MM.1S (cell line): Measurements from ENCODE around the gene C2CD2L.
A peak's percentile ranks its signal among the peaks of the same experiment; 100 is the strongest.

Experiments
- DNase-seq: peaks from one replicate; pipeline ENCODE4 v3.0.0-alpha.2; 2015
- H2AFZ ChIP-seq: fragments of 300-600 bp; sonication (generic); 2 replicates; pipeline ENCODE4 v1.6.0; 2016; ENCODE audit warnings: antibody characterized with exemption, low read length
- H3F3A ChIP-seq: fragments of 300-600 bp; sonication (generic); 2 replicates; pipeline ENCODE4 v1.6.1; 2016; ENCODE audit warnings: mild to moderate bottlenecking, antibody characterized with exemption, low read length, moderate library complexity, mixed read lengths; ENCODE audit not compliant: insufficient read depth
- H3K27ac ChIP-seq: fragments of 300-600 bp; sonication (generic); 2 replicates; pipeline ENCODE4 v1.5.1; 2016; ENCODE audit warnings: mild to moderate bottlenecking, low read length
- H3K27me3 ChIP-seq: fragments of 300-600 bp; sonication (generic); replicated peaks from 2 replicates; pipeline ENCODE4 v1.6.0; 2016; ENCODE audit warnings: low read length; ENCODE audit not compliant: insufficient read depth
- H3K36me3 ChIP-seq: fragments of 300-600 bp; sonication (generic); replicated peaks from 2 replicates; pipeline ENCODE4 v1.6.1; 2016; ENCODE audit warnings: mild to moderate bottlenecking, low read length, mixed read lengths; ENCODE audit not compliant: insufficient read depth
- H3K4me1 ChIP-seq: fragments of 300-600 bp; sonication (generic); 2 replicates; pipeline ENCODE4 v1.6.1; 2016; ENCODE audit warnings: low read length, mixed read lengths
- H3K4me2 ChIP-seq: fragments of 300-600 bp; sonication (generic); 2 replicates; pipeline ENCODE4 v1.6.0; 2016; ENCODE audit warnings: low read depth, low read length
- H3K4me3 ChIP-seq: fragments of 300-600 bp; sonication (generic); 2 replicates; pipeline ENCODE4 v1.5.1; 2016; ENCODE audit warnings: low read length, mixed read lengths
- H3K79me2 ChIP-seq: fragments of 300-600 bp; sonication (generic); 2 replicates; pipeline ENCODE4 v1.6.1; 2016; ENCODE audit warnings: mixed run types, low read length, mixed read lengths
- H3K9ac ChIP-seq: fragments of 300-600 bp; sonication (generic); 2 replicates; pipeline ENCODE4 v1.6.1; 2016; ENCODE audit warnings: low read length, mixed read lengths
- H3K9me2 ChIP-seq: fragments of 300-600 bp; sonication (generic); replicated peaks from 2 replicates; pipeline ENCODE4 v1.6.1; 2016; ENCODE audit warnings: mild to moderate bottlenecking, low read length, mixed read lengths; ENCODE audit not compliant: insufficient read depth
- H3K9me3 ChIP-seq: fragments of 300-600 bp; sonication (generic); replicated peaks from 2 replicates; pipeline ENCODE4 v1.6.1; 2016; ENCODE audit warnings: mild to moderate bottlenecking, low read length, mixed read lengths; ENCODE audit not compliant: insufficient read depth
- H4K20me1 ChIP-seq: fragments of 300-600 bp; sonication (generic); 2 replicates; pipeline ENCODE4 v1.6.1; 2016; ENCODE audit warnings: mild to moderate bottlenecking, low read length, moderate library complexity, mixed read lengths; ENCODE audit not compliant: insufficient read depth
- EZH2 ChIP-seq: fragments of 300-600 bp; sonication (generic); optimal IDR thresholded peaks from 2 replicates; pipeline ENCODE3; 2017; ENCODE audit warnings: low read depth, mild to moderate bottlenecking, antibody characterized with exemption, low read length, mixed read lengths
- EZH2phosphoT487 ChIP-seq: fragments of 300-600 bp; sonication (generic); IDR thresholded peaks from 2 replicates; pipeline ENCODE4 v1.6.1; 2018; ENCODE audit warnings: antibody characterized with exemption, low read length
- TF ChIP-seq, protein P1 (sequence below): fragments of 300-600 bp; sonication (generic); IDR thresholded peaks from 2 replicates; pipeline ENCODE4 v1.5.1; 2016; ENCODE audit warnings: antibody characterized with exemption, low read length, mixed read lengths

Gene C2CD2L

DNA sequence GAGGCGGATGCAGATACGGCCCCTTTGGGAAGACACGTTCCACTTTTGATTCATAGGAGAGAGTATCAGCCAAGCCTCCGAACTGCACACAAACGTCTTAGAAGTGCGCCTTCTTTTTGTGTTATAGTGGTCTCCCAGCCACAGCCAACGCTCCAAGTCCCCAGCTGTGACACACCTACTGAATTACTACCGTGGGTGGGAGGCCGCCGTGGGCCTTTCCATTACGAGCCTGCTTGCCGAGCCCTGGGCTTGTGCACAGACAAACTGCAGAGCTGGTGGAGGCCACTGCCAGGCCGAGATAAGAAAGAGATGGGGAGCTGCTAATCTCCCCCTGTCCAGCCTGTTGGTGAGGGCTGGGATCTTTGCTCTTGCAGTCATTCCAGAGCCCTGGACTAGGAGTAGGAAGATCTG, 21.7 kb upstream of the C2CD2L start:
- Histone ChIP-seq H3K4me1 (peaks cover 20% of the 10 kb centered on the region), H3K36me3 (no peaks in the 10 kb centered on the region), H4K20me1 (no peaks in the 10 kb centered on the region), H3K79me2 (peaks cover 27% of the 10 kb centered on the region), H3K9ac (peak overlapping the region; percentile 96), H3K27ac (peak overlapping the region; percentile 86; the same call in 1 of the 2 replicates), H3K4me3 (peak overlapping the region; percentile 87), H3K4me2 (peak overlapping the region; percentile 96), H3K9me3 (no peaks in the 10 kb centered on the region), H3F3A (0 out of 2 replicates have a peak, but pooled peaks cover 6% of the 10 kb centered on the region), H3K9me2 (no peaks in the 10 kb centered on the region), H2AFZ (peak overlapping the region; percentile 72), H3K27me3 (no peaks in the 10 kb centered on the region)
- TF ChIP-seq EZH2 (no peak), EZH2phosphoT487 (no peak)
- TF ChIP-seq, protein P1, sequence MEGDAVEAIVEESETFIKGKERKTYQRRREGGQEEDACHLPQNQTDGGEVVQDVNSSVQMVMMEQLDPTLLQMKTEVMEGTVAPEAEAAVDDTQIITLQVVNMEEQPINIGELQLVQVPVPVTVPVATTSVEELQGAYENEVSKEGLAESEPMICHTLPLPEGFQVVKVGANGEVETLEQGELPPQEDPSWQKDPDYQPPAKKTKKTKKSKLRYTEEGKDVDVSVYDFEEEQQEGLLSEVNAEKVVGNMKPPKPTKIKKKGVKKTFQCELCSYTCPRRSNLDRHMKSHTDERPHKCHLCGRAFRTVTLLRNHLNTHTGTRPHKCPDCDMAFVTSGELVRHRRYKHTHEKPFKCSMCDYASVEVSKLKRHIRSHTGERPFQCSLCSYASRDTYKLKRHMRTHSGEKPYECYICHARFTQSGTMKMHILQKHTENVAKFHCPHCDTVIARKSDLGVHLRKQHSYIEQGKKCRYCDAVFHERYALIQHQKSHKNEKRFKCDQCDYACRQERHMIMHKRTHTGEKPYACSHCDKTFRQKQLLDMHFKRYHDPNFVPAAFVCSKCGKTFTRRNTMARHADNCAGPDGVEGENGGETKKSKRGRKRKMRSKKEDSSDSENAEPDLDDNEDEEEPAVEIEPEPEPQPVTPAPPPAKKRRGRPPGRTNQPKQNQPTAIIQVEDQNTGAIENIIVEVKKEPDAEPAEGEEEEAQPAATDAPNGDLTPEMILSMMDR, result no peak
- no peak for DNase-seq

DNA sequence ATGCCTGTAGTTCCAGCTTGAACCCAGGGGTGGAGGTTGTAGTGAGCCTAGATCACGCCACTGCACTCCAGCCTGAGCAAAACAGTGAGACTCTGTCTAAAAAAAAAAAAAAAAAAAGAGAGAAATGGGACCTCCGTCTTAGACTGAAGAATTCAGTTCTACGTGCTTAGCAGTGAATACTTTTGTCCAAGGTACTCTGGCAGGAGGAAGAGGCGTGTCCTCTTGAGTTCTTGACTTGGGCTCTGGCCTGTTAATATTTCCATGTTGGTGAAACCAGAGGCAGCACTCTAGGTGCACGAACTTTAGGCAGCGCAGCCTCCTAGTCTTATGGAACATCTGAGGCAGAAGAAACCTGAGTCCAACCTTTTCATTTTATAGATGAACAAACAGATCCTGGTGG, 20.0 kb upstream of the C2CD2L start:
- H3F3A ChIP-seq, result peaks cover 17% of the 10 kb centered on the region
- TF ChIP-seq EZH2 (no peak), EZH2phosphoT487 (no peak)
- TF ChIP-seq, protein P1, result no peak
- no peak overlapping the region for H3K4me2 ChIP-seq
- no peaks in the 10 kb centered on the region for H3K9me2 ChIP-seq
- no peaks in the 10 kb centered on the region for H4K20me1 ChIP-seq
- H3K4me3 ChIP-seq, result no peak overlapping the region
- peaks cover 27% of the 10 kb centered on the region for H3K79me2 ChIP-seq
- DNase-seq, result no peak
- no peaks in the 10 kb centered on the region for H3K27me3 ChIP-seq
- H3K9me3 ChIP-seq, result no peaks in the 10 kb centered on the region
- H3K9ac ChIP-seq, result no peak overlapping the region
- H2AFZ ChIP-seq, result no peak overlapping the region
- no peak overlapping the region for H3K27ac ChIP-seq
- no peaks in the 10 kb centered on the region for H3K36me3 ChIP-seq
- H3K4me1 ChIP-seq, result peaks cover 20% of the 10 kb centered on the region

DNA sequence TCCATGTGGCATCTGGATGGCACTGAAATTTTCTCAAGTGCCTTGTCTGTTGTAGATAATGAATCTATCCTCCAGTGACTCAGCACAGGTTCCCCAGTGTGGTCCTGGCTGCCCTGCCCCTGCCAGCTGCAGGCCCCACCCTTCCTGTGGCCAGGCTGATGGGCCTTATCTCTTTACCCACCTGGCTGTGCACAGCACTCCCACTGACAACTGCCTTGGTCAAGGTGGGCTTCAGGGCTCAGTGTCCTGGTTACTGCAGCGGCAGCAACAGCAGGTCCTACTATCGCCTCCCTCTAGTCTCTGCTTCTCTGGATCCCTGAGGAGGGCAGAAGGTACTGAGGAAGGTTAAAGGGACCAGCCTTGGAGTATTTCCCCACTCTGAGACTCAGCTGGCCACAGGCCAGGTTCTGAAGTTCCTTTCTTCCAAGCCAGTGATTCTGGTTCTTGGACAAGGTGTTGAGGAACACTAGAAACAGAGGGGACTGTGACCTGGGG, 19.4 kb upstream of the C2CD2L start:
- no peak overlapping the region for H3K27ac ChIP-seq
- no peak overlapping the region for H3K9ac ChIP-seq
- H3K4me3 ChIP-seq, result no peak overlapping the region
- H3K27me3 ChIP-seq, result no peaks in the 10 kb centered on the region
- peaks cover 34% of the 10 kb centered on the region for H3K79me2 ChIP-seq
- no peaks in the 10 kb centered on the region for H3K36me3 ChIP-seq
- H3K4me1 ChIP-seq, result peaks cover 21% of the 10 kb centered on the region
- no peak for DNase-seq
- no peaks in the 10 kb centered on the region for H3K9me2 ChIP-seq
- H2AFZ ChIP-seq, result no peak overlapping the region
- H3K9me3 ChIP-seq, result no peaks in the 10 kb centered on the region
- H4K20me1 ChIP-seq, result no peaks in the 10 kb centered on the region
- no peak for TF ChIP-seq EZH2phosphoT487
- TF ChIP-seq, protein P1, result no peak
- TF ChIP-seq EZH2, result no peak
- H3K4me2 ChIP-seq, result no peak overlapping the region
- H3F3A ChIP-seq, result peaks cover 23% of the 10 kb centered on the region
